GM18517 (cell line): ENCODE measurements around the gene SLC9B2.
"Not testable (repeated sequence)": the region's sequence is repeated elsewhere in the genome, so short reads cannot be mapped to it uniquely, and the experiment has no call there.

Experiments
- ATAC-seq: cut with Tn5 transposase; IDR thresholded peaks from one replicate; pipeline ENCODE4 v1.9.1; 2021; ENCODE audit warnings: mild to moderate bottlenecking, moderate library complexity; ENCODE audit not compliant: unreplicated experiment

SLC9B2 gene

DNA sequence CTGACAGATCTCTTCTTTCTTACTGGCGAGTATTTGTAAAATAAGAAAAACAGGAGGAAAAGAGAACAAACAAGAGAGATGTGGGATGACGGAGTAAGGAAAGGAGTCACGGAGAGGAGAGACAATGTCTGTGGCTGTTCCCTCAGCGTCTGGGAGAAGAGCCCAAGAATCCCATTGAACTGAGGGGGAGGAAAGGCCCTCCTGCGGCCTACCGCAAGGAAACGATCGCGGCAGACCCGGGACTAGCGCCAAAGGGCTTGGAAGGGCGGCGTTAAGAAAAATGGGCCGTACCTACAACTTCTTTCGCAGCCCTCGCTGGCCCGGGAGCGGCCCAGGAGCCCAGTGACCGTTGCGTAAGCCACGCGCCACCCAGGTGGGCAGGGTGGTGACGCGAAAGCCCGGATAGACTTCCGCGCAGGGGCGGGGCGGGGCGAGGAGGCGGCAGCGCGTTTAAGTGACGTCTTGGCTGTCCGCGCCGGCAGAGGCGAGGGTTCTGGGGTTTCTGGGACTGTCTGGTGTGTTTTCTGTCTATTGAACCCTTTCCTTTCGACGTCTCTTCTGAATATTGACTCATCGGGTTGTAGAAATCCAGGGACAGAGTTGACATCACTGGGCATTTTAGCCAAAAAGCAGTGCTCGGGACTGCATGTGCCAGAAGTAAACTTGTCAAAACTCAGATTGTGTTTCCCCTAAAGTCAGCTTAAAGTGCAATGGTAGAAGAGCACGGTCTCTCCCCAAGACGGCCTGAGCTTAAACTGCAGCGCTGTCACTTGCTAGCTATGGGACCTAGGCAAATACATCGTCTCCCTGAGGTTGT, 57.0 kb downstream of the SLC9B2 start, which contains the start of gene SLC9B1:
TSS of gene SLC9B1 (minus strand) at position 398 of the 817 bp plus-strand sequence. CDS start 27,994 bp downstream, outside the sequence.
- ATAC-seq: peak; percentile 91

DNA sequence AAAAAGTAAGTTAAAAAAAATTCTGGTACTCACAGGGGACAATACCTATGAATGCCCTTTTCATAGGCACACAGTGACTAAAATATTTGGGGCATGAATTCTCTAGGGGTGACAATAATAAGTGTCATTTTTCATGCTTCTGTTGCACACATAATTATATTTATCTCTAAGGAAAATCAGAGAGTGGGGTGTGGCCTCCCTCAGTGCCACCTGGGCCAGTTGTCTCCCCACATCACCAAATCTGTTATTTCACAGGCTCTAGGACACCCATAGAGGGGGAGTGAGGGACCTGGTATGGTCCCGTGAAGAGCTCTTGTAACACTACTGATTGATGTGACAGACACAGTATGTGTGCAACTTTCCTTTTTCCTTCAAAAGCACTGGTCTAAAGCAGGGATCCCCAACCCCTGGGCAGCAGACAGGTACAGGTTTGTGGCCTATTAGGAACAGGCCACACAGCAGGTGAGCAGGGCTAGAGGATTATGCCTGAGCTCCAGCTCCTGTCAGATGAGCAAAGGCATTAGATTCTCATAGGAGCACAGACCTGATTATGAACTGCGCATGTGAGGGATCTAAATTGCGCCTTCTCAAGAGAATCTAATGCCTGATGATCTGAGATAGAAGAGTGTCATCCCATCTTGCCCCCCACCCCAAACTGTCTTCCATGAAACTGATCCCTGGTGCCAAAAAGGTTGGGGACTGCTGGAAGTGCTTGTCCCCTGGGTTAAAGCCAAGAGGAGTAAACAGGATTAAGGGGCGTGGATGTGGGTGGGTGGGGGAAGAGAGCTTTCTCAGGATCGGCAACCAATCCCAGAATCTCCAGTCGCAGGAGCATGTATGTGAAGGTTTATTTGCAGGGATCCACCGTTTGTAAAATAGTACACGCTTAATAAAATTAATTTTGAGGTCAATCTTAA, 57.9 kb downstream of the SLC9B2 start:
- ATAC-seq: no peak

DNA sequence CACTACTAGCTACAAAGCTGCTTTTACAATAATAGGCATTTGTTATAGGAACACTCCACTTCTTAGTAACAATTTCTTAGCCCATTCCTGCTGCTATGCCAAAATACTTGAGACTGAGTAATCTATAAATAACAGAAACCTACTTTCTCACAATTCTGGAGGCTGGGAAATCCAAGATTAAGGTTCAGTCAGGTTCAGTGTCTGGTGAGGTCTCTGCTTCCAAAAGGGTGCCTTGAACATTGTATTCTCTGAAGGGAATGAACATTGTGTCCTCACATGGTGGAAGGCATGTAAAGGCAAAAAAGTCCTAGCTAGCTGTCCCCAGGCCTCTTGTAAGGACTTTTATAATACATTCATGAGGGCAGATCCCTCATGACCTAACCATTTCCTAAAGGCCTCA, 64.0 kb downstream of the SLC9B2 start:
- ATAC-seq: no peak

DNA sequence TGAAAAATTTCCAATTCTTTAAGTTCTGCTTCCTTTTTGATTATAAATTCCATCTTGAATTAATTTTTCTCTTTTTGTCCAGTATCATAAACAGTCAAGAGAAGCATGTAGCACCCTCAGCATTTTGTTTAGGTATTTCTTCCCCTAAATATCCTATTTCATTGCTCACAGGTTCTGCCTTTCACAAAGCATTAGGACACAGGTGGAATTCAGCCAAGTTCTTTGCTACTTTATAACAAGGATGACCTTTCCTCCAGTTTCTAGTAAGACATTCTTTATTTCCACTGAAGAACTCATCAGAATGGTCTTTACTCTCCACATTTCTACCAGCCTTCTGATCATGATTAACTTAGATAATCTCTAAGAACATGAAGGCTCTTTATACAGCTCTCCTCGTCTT, 64.5 kb downstream of the SLC9B2 start:
- no peak for ATAC-seq

DNA sequence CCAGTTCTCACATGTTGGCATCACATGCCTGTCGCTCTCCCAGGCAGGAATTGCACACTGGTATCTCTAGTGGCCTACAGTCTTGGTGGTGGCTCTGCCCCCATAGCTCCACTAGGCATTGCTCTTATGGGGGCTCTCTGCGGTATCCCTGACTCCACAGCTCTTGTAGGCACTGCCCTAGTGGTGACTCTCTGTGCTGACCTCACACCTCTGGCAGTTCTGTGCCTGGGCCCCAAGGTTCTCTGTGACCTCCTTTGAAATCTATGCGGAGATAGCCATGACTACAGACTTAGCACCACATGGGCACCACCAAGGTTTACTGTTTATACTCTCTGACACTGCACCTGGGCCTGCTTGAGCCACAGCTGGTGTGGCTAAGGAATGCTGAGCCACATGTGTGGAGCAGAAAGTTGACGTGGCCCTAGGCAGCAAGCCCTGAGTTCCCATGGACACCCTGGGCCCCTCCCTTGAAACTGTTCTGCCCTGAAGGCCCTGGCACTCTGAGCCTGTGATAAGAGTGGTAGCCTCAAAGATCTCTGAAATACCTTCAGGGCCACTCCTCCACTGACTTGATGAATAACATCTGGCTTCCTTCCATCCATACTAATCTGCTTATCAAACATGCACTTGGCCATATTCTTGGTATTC, 65.1 kb downstream of the SLC9B2 start:
- ATAC-seq: no peak

DNA sequence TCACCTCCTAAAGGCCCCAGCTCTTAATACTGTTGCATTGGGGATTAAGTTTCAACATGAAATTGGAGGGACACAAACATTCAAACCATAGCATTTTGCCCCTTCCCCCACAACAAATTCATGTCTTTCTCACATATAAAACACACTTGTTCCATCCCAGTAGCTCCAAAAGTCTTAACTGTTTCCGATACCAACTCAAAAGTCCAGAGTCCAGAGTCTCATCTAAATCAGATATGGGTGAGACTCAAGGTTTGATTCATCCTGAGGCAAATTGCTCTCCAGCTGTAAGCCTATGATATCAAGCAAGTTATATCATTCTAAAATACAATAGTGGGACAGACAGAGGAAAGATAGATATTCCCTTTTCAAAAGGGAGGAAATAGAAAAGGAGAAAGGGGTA, 65.8 kb downstream of the SLC9B2 start:
- no peak for ATAC-seq

DNA sequence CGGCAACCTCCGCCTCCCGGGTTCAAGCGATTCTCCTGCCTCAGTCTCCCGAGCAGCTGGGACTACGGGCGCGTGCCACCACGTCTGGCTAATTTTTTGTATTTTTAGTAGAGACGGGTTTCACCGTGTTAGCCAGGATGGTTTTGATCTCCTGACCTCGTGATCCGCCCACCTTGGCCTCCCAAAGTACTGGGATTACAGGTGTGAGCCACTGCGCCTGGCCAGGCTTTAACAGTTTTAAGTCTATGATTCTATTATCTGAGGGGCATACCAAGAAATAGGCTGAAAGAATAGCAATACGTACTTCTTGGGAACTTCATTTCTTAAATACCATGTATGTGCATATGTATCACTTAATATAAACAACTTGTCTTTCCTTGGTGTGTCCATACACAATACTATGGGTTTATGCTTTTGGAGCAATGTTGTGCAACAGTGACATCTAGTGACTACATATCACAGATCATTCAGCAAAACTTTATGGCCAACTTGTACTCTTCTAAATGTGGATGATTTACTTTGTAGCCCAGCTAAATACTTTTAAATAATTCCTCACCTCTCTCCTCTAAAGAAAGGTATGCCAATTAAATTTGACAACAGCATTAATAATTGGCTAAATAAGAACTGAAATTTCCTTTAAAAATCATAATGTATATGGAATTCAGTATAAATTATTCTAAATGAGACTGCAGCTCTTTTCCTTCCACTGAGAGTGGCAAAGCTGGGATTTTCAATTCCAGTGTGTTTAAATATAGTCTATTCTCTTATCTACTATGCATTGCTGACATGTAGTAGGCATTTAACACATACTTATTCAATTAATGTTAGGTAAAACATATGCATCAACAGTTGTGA, 67.5 kb downstream of the SLC9B2 start:
- ATAC-seq: peak; percentile 89

DNA sequence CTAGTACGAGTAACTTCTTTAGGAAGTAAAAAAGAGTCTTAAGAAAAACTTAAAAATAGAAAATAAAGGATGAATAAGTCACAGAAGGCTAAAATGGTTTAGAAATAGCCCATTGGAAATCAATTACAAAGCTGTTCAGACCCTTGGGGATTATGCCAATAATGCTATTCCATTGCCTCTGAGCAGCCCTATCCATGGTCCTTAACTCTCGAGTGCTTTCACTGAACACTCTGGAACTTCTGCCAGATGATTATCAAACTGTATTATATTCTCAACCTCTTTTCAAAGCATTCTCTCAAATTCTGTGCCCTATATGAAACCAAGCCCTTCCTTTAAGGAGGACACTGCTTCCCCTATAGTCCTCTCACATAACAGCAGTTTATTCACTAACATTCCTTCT, 74.0 kb downstream of the SLC9B2 start:
- ATAC-seq: no peak

DNA sequence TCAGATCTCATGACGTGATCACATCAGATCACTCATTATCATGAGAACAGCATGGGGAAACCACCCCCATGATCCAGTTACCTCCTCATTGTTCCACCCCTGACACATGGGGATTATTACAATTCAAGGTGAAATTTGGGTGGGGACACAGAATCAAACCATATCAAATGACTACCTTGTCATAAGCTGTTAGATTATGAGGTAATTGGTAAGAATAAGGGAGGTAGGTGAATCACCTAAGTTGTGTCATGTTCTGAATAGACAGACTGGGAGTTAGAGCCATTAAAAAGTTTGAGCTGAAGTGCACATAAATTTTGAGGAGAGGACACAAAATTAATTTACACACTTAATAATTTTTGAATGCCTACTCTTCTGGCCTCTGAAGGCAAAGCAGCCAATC, 81.8 kb downstream of the SLC9B2 start:
- no peak for ATAC-seq

DNA sequence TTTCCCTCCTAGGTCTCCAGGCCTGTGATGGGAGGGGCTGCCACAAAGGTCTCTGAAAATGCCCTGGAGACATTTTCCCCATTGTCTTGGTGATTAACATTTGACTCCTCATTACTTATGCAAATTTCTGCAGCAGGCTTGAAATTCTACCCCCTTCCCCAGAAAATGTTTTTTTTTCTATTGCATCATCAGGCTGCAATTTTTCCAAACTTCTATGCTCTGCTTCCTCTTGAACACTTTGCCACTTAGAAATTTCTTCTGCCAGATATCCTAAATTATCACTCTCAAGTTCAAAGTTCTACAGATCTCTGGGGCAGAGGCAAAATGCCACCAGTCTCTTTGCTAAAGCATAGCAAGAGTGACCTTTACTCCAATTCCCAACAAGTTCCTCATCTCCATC, 82.6 kb downstream of the SLC9B2 start:
- not testable (repeated sequence) for ATAC-seq

DNA sequence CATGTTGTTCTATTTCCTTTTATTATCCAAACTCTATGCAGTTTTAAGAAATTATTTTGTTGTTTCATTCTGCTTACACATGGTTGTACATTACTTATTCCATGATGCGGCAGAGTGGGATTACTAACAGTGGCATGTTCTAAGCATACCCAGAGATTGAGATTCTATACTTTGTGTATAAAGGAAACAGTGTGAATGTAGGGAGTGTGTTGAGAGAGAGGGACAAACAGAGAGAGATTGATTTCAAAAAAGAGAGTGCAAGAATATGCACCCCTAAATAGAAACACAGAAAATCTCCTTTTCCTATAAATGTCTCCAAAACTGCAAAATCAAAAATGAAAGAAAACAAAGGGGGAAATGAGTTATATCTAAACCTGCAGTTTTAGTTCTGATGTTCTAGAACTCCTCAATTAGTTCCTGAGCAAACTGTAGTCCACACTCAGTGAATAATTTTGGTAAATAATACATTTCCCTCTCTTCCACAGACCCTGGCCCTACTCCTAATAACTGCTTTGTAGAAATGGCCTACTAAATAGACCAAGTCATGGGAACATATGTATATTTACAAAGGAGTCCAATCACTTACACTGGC, 88.0 kb downstream of the SLC9B2 start:
- peak; percentile 71 for ATAC-seq

DNA sequence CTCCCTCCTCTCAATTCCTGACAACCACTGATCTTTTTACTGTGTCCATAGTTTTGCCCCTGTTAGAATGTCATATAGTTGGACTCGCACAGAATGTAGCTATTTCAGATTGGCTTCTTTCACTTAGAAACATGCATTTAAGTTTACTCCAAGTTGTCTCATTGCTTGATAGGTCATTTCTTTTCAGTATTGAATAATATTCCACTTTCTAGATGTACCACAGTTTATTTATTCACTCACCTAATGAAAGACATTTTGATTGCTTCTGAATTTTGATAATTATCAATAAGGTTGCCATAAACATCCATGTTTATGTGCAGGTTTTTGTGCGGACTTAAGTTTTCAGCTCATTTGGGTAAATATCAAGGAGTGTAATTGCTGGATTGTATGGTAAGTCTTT, 95.6 kb downstream of the SLC9B2 start:
- no peak for ATAC-seq
